Endothelial cell of umbilical vein (primary cell): ENCODE data around the gene CCDC70. TPM values are rescaled to one million over a fixed set of nuclear protein-coding genes. Genes with fewer than 3 reads are reported as not detected.

Source experiments
- BruUV-seq: library from RNA; stranded (reverse); fragments of 400-500 nt; replicated peaks from 2 replicates; lab custom pipeline; 2021; lab: Mats Ljungman, UMichigan
- CTCF ChIA-PET: fragments of 300-600, 350-600 bp; sonication (Branson Sonifier 250); formaldehyde crosslinking; loops from one replicate; lab custom pipeline; 2021; ENCODE audit warnings: antibody characterized with exemption, inconsistent platforms; lab: Charles Lee
- POLR2A ChIA-PET: fragments of 300-600, 350-600 bp; sonication (Branson Sonifier 250); formaldehyde crosslinking; loops from one replicate; lab custom pipeline; 2021; ENCODE audit warnings: antibody characterized with exemption, inconsistent platforms; lab: Charles Lee
- DNase-seq: peaks from one replicate; pipeline ENCODE4 v3.0.0-alpha.2; 2011; ENCODE audit warnings: low read depth, low spot score
- FAIRE-seq: peaks from 2 replicates; lab custom pipeline; 2011; peaks lifted over from hg19 to GRCh38; lab: Jason Lieb, UNC
- H2AFZ ChIP-seq: 2 replicates; pipeline ENCODE4 v1.6.0; 2012; ENCODE audit warnings: low read depth, low read length, control low read depth, inconsistent platforms
- H3K27ac ChIP-seq: 2 replicates; pipeline ENCODE4 v1.5.1; 2011; ENCODE audit warnings: low read depth, mild to moderate bottlenecking, control low read depth, low read length, moderate library complexity; ENCODE audit not compliant: insufficient read depth
- H3K27me3 ChIP-seq, 2 experiments: 2 replicates each; pipeline versions ENCODE4 v1.6.0 to v1.6.1; 2011; ENCODE audit warnings: low read length in 2 of 2, mixed read lengths in 1 of 2; ENCODE audit not compliant: control insufficient read depth in 2 of 2, insufficient read depth in 2 of 2
- H3K36me3 ChIP-seq, 2 experiments: 2 replicates in 1 of 2; 3 replicates in 1 of 2; pipeline ENCODE4 v1.5.1; 2011; ENCODE audit warnings: low read length in 2 of 2, mild to moderate bottlenecking in 1 of 2, moderate library complexity in 1 of 2; ENCODE audit not compliant: control insufficient read depth in 2 of 2, insufficient read depth in 2 of 2; ENCODE audit errors: extremely low read depth in 1 of 2
- H3K4me1 ChIP-seq: 3 replicates; pipeline ENCODE4 v1.5.1; 2011; ENCODE audit warnings: mild to moderate bottlenecking, low read length; ENCODE audit not compliant: control insufficient read depth, insufficient read depth; ENCODE audit errors: extremely low read depth
- H3K4me2 ChIP-seq: 2 replicates; pipeline ENCODE4 v1.6.1; 2011; ENCODE audit warnings: low read length, control low read depth, mixed read lengths; ENCODE audit not compliant: insufficient read depth
- H3K4me3 ChIP-seq, 3 experiments: fragments of 200-600 bp in 1 of 3; sonication (generic), shearing (Covaris generic) in 1 of 3; replicated peaks in 1 of 3; 2 replicates each; pipeline ENCODE4 v1.5.1; 2011 to 2016; ENCODE audit warnings: control low read depth in 3 of 3, low read length in 3 of 3, mild to moderate bottlenecking in 2 of 3, inconsistent platforms in 1 of 3, low read depth in 1 of 3, moderate library complexity in 1 of 3; ENCODE audit not compliant: insufficient read depth in 1 of 3
- H3K79me2 ChIP-seq: 2 replicates; pipeline ENCODE4 v1.6.0; 2012; ENCODE audit warnings: low read length, inconsistent platforms; ENCODE audit not compliant: control insufficient read depth, insufficient read depth
- H3K9ac ChIP-seq: replicated peaks from 2 replicates; pipeline ENCODE3; 2011; ENCODE audit warnings: low read length, control low read depth; ENCODE audit not compliant: insufficient read depth; ENCODE audit errors: extremely low read depth
- H3K9me1 ChIP-seq: replicated peaks from 3 replicates; pipeline ENCODE4 v1.6.0; 2011; ENCODE audit warnings: mild to moderate bottlenecking, low read length; ENCODE audit not compliant: control insufficient read depth, insufficient read depth; ENCODE audit errors: extremely low read depth
- H3K9me3 ChIP-seq: replicated peaks from 2 replicates; pipeline ENCODE4 v1.5.1; 2012; ENCODE audit warnings: low read length, inconsistent platforms; ENCODE audit not compliant: control insufficient read depth, insufficient read depth
- H4K20me1 ChIP-seq: replicated peaks from 2 replicates; pipeline ENCODE3; 2011; ENCODE audit warnings: mild to moderate bottlenecking, low read length; ENCODE audit not compliant: control insufficient read depth, insufficient read depth; ENCODE audit errors: extremely low read depth
- EZH2 ChIP-seq: IDR thresholded peaks from 2 replicates; pipeline ENCODE4 v1.6.1; 2012; ENCODE audit warnings: borderline replicate concordance, low read depth, mild to moderate bottlenecking, moderate library complexity, low read length, inconsistent platforms; ENCODE audit not compliant: severe bottlenecking
- FOS ChIP-seq: IDR thresholded peaks from 2 replicates; pipeline ENCODE4 v1.6.1; 2011; ENCODE audit warnings: mild to moderate bottlenecking, low read length, moderate library complexity, borderline replicate concordance; ENCODE audit not compliant: insufficient read depth
- GATA2 ChIP-seq: IDR thresholded peaks from 2 replicates; pipeline ENCODE4 v1.7.0; 2011; ENCODE audit warnings: low read depth, mild to moderate bottlenecking, moderate library complexity, mixed read lengths, low read length; ENCODE audit not compliant: insufficient read length, insufficient read depth
- JUN ChIP-seq: IDR thresholded peaks from 2 replicates; pipeline ENCODE4 v1.6.1; 2011; ENCODE audit warnings: borderline replicate concordance, low read depth; ENCODE audit not compliant: insufficient read length, insufficient read depth
- MYC ChIP-seq: IDR thresholded peaks from one replicate; pipeline ENCODE4 v1.6.1; 2011; ENCODE audit warnings: mild to moderate bottlenecking, low read depth, low read length
- POLR2A ChIP-seq: IDR thresholded peaks from 2 replicates; pipeline ENCODE4 v1.6.1; 2012; ENCODE audit warnings: low read depth, mild to moderate bottlenecking, control low read depth, low read length
- POLR2AphosphoS5 ChIP-seq: IDR thresholded peaks from 2 replicates; pipeline ENCODE4 v1.6.1; 2012; ENCODE audit warnings: low read depth, mild to moderate bottlenecking, control low read depth, low read length, moderate library complexity; ENCODE audit not compliant: insufficient read depth
- dilution Hi-C: fragments of 300-500 bp; cut with MboI; formaldehyde crosslinking; loops from one replicate; pipeline ENCODE4 v1.15.0; 2019; ENCODE audit warnings: low sequenced_read_pairs; ENCODE audit not compliant: extremely low pct_ligation_motif_present
- intact Hi-C: fragments of 100-400 bp; cut with micrococcal nuclease; formaldehyde crosslinking; loops from one replicate; pipeline ENCODE4 v1.10.0; 2022
- polyA plus RNA-seq, 4 experiments: library from polyadenylated mRNA; depleted of rRNA in 3 of 4; stranded (reverse) in 3 of 4; unstranded in 1 of 4; fragments of >200 nt; gene quantifications; 2 replicates each; pipeline versions ENCODE4 v1.2.1 to v1.2.3, GENCODE V29; 2011 to 2012; ENCODE audit warnings: missing spikeins in 1 of 4
- total RNA-seq: library from RNA; stranded (reverse); gene quantifications from 2 replicates; pipeline ENCODE4 v1.2.3, GENCODE V29; 2021
- TF ChIP-seq, protein P1 (sequence below), 2 donors: IDR thresholded peaks; 1 replicate in 1 of 2; 2 replicates in 1 of 2; pipeline ENCODE4 v1.5.1; 2011; ENCODE audit warnings: low read length in 2 of 2, mild to moderate bottlenecking in 2 of 2, moderate library complexity in 2 of 2, control low read depth in 1 of 2, inconsistent platforms in 1 of 2, low read depth in 1 of 2; ENCODE audit not compliant: insufficient read depth in 1 of 2; ENCODE audit errors: extremely low read depth in 1 of 2
- TF ChIP-seq, protein P2 (sequence below): IDR thresholded peaks from 2 replicates; pipeline ENCODE4 v1.6.1; 2011; ENCODE audit not compliant: insufficient read depth, insufficient read length

CCDC70 gene
- total and polyA plus RNA-seq, 2 donors (not counting 3 experiments of a cell fraction or from before 2014, with no cell fraction given), result not detected

DNA sequence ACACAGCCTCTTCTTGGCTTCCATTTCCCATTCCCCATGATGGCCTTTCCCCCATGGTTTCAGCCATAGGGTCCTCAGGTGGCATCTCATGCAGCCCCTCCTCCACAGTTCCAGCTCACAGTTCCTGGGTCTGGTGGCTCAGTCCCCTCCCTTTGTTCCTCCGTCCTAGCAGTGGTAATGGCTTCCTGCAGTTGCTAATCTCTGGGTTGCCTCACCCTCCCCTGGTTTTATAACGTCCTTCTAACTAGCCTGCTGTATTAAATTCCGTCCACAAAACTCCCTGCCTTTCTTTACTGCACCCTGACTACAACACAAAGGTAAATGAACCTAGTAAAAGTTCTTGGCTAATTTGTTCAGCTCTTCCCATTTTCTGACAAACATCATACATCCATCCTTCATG lies 30.9 kb downstream of the CCDC70 start:
- Histone ChIP-seq H3K36me3 (no peaks in the 10 kb centered on the region), H4K20me1 (no peaks in the 10 kb centered on the region), H3K9ac (no peak overlapping the region), H3K4me2 (no peak overlapping the region), H3K9me1 (no peaks in the 10 kb centered on the region), H3K4me3 (no peak overlapping the region), H3K27me3 (peaks cover 9 to 10% of the 10 kb centered on the region in 2 experiments), H3K27ac (no peak overlapping the region), H3K9me3 (no peaks in the 10 kb centered on the region), H3K4me1 (no peaks in the 10 kb centered on the region), H3K79me2 (no peaks in the 10 kb centered on the region), H2AFZ (no peak overlapping the region)
- no peak for DNase-seq
- TF ChIP-seq, protein P1, sequence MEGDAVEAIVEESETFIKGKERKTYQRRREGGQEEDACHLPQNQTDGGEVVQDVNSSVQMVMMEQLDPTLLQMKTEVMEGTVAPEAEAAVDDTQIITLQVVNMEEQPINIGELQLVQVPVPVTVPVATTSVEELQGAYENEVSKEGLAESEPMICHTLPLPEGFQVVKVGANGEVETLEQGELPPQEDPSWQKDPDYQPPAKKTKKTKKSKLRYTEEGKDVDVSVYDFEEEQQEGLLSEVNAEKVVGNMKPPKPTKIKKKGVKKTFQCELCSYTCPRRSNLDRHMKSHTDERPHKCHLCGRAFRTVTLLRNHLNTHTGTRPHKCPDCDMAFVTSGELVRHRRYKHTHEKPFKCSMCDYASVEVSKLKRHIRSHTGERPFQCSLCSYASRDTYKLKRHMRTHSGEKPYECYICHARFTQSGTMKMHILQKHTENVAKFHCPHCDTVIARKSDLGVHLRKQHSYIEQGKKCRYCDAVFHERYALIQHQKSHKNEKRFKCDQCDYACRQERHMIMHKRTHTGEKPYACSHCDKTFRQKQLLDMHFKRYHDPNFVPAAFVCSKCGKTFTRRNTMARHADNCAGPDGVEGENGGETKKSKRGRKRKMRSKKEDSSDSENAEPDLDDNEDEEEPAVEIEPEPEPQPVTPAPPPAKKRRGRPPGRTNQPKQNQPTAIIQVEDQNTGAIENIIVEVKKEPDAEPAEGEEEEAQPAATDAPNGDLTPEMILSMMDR (IDR thresholded peaks at IDR 0.05; ENCODE audit: extremely low read depth in 1 of 2, insufficient read depth in 1 of 2, low read depth in 1 of 2, low read length in 2 of 2), result no peak
- TF ChIP-seq, protein P2, sequence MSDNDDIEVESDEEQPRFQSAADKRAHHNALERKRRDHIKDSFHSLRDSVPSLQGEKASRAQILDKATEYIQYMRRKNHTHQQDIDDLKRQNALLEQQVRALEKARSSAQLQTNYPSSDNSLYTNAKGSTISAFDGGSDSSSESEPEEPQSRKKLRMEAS, result no peak
- TF ChIP-seq GATA2 (no peak), MYC (no peak), FOS (no peak), EZH2 (no peak), POLR2A (no peak), POLR2AphosphoS5 (no peak), JUN (no peak)
- intact Hi-C loops (loop anchor here (5.0 kb wide), 1 partner anchor 820 kb away; no protein-coding TSS in a partner anchor), dilution Hi-C loops (no loop called here)
- CTCF ChIA-PET, result interaction anchor here (0.8 to 2.5 kb wide), 6 partner anchors 9 to 343 kb away, joined by 3 to 11 read pairs (median 4); no protein-coding TSS in a partner anchor
- no TSS peak for BruUV-seq
- POLR2A ChIA-PET, result no interaction called here
- FAIRE-seq, result no peak
